Osteocyte (in vitro differentiated cells): ENCODE data around the gene HDAC4. TPM values are rescaled to one million over a fixed set of nuclear protein-coding genes. Genes with fewer than 3 reads are reported as not detected.

ENCODE experiments used
- DNase-seq: peaks from one replicate; pipeline ENCODE4 v3.0.0; 2021; ENCODE audit warnings: mixed read lengths; ENCODE audit not compliant: unreplicated experiment; ENCODE audit errors: extremely low spot score
- H3K27ac Mint-ChIP-seq: one replicate; pipeline ENCODE4 v1.8.0; 2021; ENCODE audit warnings: mild to moderate bottlenecking, mixed read lengths; ENCODE audit not compliant: unreplicated experiment
- H3K27me3 Mint-ChIP-seq: one replicate; pipeline ENCODE4 v1.8.0; 2021; ENCODE audit warnings: mixed read lengths; ENCODE audit not compliant: unreplicated experiment
- H3K36me3 Mint-ChIP-seq: one replicate; pipeline ENCODE4 v1.8.0; 2021; ENCODE audit warnings: mixed read lengths; ENCODE audit not compliant: unreplicated experiment
- H3K4me1 Mint-ChIP-seq: one replicate; pipeline ENCODE4 v1.8.0; 2021; ENCODE audit warnings: mixed read lengths; ENCODE audit not compliant: unreplicated experiment
- H3K4me3 Mint-ChIP-seq: one replicate; pipeline ENCODE4 v1.8.0; 2021; ENCODE audit warnings: mild to moderate bottlenecking, moderate library complexity, mixed read lengths; ENCODE audit not compliant: unreplicated experiment
- H3K9me3 Mint-ChIP-seq: one replicate; pipeline ENCODE4 v1.8.0; 2021; ENCODE audit warnings: mixed read lengths; ENCODE audit not compliant: unreplicated experiment
- total RNA-seq: library from RNA; stranded (reverse); gene quantifications from 2 replicates; pipeline ENCODE4 v1.2.1, GENCODE V29; 2021
- TF ChIP-seq, protein P1 (sequence below): fragments of 200-600 bp; sonication (generic); IDR thresholded peaks from 2 replicates; pipeline ENCODE4 v1.5.0; 2021; ENCODE audit warnings: antibody characterized with exemption, mild to moderate bottlenecking, moderate library complexity

The HDAC4 gene
- total RNA-seq, 1 donor from 2014 or later: 30.3 TPM

DNA sequence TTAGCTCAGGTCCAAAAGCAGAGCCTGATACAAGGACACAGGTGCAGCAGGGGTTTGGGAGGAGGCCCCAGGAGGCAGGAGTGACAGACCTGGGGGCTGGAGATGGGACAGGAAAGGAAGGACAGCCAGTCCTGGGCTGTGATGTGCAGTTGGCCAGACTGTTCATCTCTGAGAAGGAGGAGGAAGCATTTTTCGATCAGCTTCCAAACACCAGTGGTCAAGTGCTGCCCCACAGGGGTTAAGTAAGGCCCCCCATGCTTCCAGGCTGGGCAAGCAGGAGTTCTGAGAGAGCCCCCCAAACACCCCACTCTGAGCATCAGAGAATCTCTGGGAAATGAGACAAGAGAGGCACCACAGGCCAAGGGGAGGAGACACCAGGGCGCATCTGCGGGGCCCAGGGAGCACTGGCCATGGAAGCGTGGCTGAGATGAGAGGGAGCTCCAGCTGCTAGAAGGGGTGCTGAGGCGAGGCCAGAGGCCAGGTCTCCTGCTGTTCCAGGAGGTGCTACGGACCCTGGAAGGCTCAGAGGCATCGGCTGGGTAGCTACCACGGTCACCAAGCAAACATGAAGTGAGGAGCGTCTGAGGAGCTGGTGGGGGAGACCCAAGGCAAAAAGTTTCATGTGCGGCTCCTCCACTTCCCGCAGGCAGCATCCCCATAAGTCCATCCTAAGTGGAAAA is 5.6 kb upstream of the HDAC4 start:
- H3K4me3 Mint-ChIP-seq: no peak overlapping the region
- DNase-seq: peak; percentile 42
- TF ChIP-seq, protein P1, sequence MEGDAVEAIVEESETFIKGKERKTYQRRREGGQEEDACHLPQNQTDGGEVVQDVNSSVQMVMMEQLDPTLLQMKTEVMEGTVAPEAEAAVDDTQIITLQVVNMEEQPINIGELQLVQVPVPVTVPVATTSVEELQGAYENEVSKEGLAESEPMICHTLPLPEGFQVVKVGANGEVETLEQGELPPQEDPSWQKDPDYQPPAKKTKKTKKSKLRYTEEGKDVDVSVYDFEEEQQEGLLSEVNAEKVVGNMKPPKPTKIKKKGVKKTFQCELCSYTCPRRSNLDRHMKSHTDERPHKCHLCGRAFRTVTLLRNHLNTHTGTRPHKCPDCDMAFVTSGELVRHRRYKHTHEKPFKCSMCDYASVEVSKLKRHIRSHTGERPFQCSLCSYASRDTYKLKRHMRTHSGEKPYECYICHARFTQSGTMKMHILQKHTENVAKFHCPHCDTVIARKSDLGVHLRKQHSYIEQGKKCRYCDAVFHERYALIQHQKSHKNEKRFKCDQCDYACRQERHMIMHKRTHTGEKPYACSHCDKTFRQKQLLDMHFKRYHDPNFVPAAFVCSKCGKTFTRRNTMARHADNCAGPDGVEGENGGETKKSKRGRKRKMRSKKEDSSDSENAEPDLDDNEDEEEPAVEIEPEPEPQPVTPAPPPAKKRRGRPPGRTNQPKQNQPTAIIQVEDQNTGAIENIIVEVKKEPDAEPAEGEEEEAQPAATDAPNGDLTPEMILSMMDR: no peak
- H3K9me3 Mint-ChIP-seq: no peaks in the 10 kb centered on the region
- H3K4me1 Mint-ChIP-seq: peaks cover 7% of the 10 kb centered on the region
- H3K27me3 Mint-ChIP-seq: no peaks in the 10 kb centered on the region
- H3K36me3 Mint-ChIP-seq: no peaks in the 10 kb centered on the region
- H3K27ac Mint-ChIP-seq: no peak overlapping the region

DNA sequence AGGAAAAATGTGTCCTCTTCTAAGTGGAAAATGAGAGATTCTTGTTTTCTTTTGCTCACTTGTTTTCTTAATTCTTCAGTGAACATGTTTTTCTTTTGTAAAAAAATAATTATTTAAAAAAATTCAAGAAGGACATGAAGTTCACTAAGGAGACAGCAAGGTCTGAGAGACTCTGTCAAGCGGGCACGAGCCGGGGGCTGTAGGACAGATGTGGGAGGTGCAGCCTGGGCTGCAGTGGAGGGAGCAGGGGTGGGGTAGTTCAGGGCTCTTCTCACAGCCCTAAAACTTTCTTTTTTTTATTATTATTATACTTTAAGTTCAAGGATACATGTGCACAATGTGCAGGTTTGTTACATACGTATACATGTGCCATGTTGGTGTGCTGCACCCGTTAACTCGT is 4.3 kb upstream of the HDAC4 start:
- Mint-ChIP-seq H3K9me3 (no peaks in the 10 kb centered on the region), H3K36me3 (no peaks in the 10 kb centered on the region), H3K4me1 (peaks cover 7% of the 10 kb centered on the region), H3K27me3 (no peaks in the 10 kb centered on the region), H3K27ac (no peak overlapping the region), H3K4me3 (no peak overlapping the region)
- TF ChIP-seq, protein P1: no peak
- DNase-seq: peak; percentile 36

- Mint-ChIP-seq H3K27me3 (no peaks in the 10 kb centered on the region), H3K4me3 (peak overlapping the region; percentile 86), H3K36me3 (no peaks in the 10 kb centered on the region), H3K9me3 (no peaks in the 10 kb centered on the region), H3K4me1 (peaks cover 22% of the 10 kb centered on the region), H3K27ac (no peak overlapping the region)
- TF ChIP-seq, protein P1: no peak
- no peak for DNase-seq
These were observed 1.8 kb upstream of the HDAC4 start for GRCh38 chr2:239402666-239403065.

- H3K36me3 Mint-ChIP-seq: no peaks in the 10 kb centered on the region
- DNase-seq: no peak
- H3K9me3 Mint-ChIP-seq: no peaks in the 10 kb centered on the region
- TF ChIP-seq, protein P1: no peak
- peak overlapping the region; percentile 99 for H3K27ac Mint-ChIP-seq
- H3K4me3 Mint-ChIP-seq: peak overlapping the region; percentile 86
- H3K4me1 Mint-ChIP-seq: peaks cover 22% of the 10 kb centered on the region
- no peaks in the 10 kb centered on the region for H3K27me3 Mint-ChIP-seq
These were observed 1.0 kb upstream of the HDAC4 start for GRCh38 chr2:239401881-239402233.

DNA sequence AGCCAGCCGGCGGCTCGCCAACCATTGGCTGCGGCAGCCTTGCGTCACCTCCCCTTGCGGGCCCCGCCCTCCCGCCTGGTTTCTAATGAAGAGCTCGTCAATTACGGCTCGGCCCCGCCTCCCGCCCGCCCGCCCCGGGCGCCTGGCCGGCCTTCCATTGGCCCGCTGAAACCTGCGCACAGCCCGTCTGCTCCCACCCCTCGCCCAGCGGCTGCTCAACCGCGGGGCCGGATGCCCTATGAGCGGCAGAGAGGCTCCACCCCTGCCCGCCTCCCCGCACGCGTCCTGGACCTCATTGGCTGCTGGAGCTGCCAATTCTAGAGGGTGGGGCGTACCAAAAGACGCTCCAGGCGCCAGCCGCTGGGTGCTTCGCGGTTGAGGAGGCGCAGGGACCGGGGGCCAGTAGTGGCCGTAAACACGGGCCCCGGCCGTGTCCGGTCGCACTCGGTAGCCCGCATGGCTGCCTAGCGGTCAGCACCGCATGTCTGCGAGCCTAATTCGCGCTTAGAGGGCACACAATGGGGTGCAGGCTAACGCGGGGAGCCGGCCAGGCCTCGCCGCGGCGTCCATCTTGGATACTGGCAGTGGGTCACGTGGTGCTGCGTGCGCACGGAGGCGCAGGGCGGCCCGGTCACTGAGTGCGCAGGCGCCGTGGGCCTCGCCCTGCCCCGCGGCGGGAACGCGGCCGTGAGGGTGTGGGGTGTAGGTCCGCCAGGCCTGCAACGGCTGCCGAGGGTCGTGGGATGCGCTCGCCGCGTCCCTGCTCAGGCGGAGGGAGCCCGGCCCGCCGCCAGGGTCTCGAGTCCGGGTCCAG is 454 bp upstream of the HDAC4 start:
- no peaks in the 10 kb centered on the region for H3K9me3 Mint-ChIP-seq
- no peaks in the 10 kb centered on the region for H3K36me3 Mint-ChIP-seq
- peak overlapping the region; percentile 99 for H3K27ac Mint-ChIP-seq
- H3K4me1 Mint-ChIP-seq: peaks cover 22% of the 10 kb centered on the region
- TF ChIP-seq, protein P1: no peak
- peak overlapping the region; percentile 86 for H3K4me3 Mint-ChIP-seq
- peak; percentile 100 for DNase-seq
- H3K27me3 Mint-ChIP-seq: no peaks in the 10 kb centered on the region
